Measurements from ENCODE around the gene CAPN3. TPM values are rescaled to one million over a fixed set of nuclear protein-coding genes. Genes with fewer than 3 reads are reported as not detected.

CAPN3 gene
- total and polyA plus RNA-seq, 7 donors: 4.4 to 18.8 (median 6.8) TPM

DNA sequence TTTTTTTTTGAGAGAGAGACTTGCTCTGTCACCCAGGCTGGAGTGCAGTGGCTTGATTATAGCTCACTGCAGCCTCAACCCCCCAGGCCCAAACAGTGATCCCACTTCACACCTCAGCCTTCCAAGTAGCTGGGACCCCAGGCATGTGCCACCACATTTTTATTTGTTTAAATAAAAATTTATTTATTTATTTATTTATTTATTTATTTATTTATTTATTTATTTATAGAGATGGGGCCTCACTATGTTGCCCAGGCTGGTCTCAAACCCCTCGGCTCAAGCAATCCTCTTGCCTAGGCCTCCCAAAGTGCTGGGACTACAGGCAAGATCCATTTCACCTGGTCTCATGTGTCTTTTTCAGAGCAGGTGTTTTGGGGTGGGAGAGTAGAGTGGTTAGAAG, 15.5 kb downstream of the CAPN3 start:
- H3K27ac ChIP-seq: no peak overlapping the region
- TF ChIP-seq POLR2AphosphoS5 (IDR thresholded peaks at IDR 0.05) (no peak), CTCF (IDR thresholded peaks at IDR 0.05) (no peak), EP300 (IDR thresholded peaks at IDR 0.05) (no peak), POLR2A (IDR thresholded peaks at IDR 0.05) (no peak)
- DNase-seq: no peak
- WGBS, 2 donors: 96 to 98% methylated on average over 1 of the region's 1 CpG
- intact Hi-C loops (cut with DNase I): no loop called here
- H3K4me3 ChIP-seq: no peak overlapping the region
- no peaks in the 10 kb centered on the region for H3K27me3 ChIP-seq
- no peaks in the 10 kb centered on the region for H3K36me3 ChIP-seq
- H3K4me1 ChIP-seq: no peaks in the 10 kb centered on the region
- peaks cover 0 to 2% (median 0%) of the 10 kb centered on the region in 4 donors for H3K9me3 ChIP-seq

DNA sequence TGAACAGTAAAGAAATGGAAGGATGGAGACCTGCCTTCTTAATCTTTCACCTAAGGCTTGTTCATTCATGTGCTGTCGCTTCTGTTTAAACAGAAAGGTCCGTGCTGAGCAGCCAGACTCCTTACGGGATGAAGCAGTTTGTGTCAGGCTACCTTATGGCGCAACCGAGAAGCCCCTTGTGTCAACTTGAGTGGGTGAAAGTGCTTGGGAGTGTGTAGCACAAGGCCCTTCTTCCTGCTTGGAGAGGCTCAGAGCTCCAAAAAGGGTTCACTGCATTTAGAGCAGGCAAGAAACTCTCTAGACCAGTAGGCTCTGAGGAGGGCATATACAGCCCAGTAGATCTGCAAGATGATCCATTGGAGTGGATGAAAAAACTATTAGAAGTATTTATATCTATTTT, 16.0 kb downstream of the CAPN3 start:
- DNase-seq: no peak
- intact Hi-C loops (cut with DNase I): no loop called here
- Histone ChIP-seq H3K4me3 (no peak overlapping the region), H3K27me3 (no peaks in the 10 kb centered on the region), H3K4me1 (no peaks in the 10 kb centered on the region), H3K9me3 (peaks cover 0 to 2% (median 0%) of the 10 kb centered on the region in 4 donors), H3K27ac (no peak overlapping the region), H3K36me3 (no peaks in the 10 kb centered on the region)
- WGBS, 2 donors: 96 to 98% methylated on average over 5 of the region's 5 CpGs
- TF ChIP-seq CTCF (IDR thresholded peaks at IDR 0.05) (no peak), POLR2A (IDR thresholded peaks at IDR 0.05) (no peak), EP300 (IDR thresholded peaks at IDR 0.05) (no peak), POLR2AphosphoS5 (IDR thresholded peaks at IDR 0.05) (no peak)

DNA sequence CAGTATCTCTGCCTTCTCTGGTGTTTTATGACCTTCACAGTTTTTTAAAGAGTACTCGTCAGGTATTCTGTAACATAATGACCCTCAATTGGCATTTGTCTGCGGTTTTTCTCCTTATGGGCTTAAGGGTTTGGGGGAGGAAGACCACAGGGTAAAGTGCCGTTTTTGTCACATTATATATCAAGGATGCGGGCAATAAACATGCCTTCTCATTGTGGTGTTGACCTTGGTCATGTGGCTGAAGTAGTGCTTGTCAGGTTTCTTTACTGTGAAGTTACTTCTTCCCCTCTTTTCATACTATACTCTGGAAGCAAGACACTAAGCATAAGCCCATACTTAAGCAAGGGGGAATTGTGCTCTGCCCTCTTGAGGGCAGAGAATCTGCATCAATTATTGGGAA, 16.6 kb downstream of the CAPN3 start:
- no peak for TF ChIP-seq POLR2AphosphoS5 (IDR thresholded peaks at IDR 0.05)
- TF ChIP-seq EP300 (IDR thresholded peaks at IDR 0.05): no peak
- TF ChIP-seq CTCF (IDR thresholded peaks at IDR 0.05): no peak
- no peak for TF ChIP-seq POLR2A (IDR thresholded peaks at IDR 0.05)
- no peak for DNase-seq
- intact Hi-C loops (cut with DNase I): no loop called here

GRCh38 chr15:42378011-42378410, 18.7 kb downstream of the CAPN3 start:
- no peaks in the 10 kb centered on the region for H3K4me1 ChIP-seq
- H3K27ac ChIP-seq: no peak overlapping the region
- DNase-seq: no peak
- intact Hi-C loops (cut with DNase I): no loop called here
- no peaks in the 10 kb centered on the region for H3K36me3 ChIP-seq
- H3K27me3 ChIP-seq: no peaks in the 10 kb centered on the region
- no peak for TF ChIP-seq EP300 (IDR thresholded peaks at IDR 0.05)
- TF ChIP-seq POLR2AphosphoS5 (IDR thresholded peaks at IDR 0.05): no peak
- no peak for TF ChIP-seq CTCF (IDR thresholded peaks at IDR 0.05)
- no peak for TF ChIP-seq POLR2A (IDR thresholded peaks at IDR 0.05)
- no peak overlapping the region for H3K4me3 ChIP-seq
- WGBS, 2 donors: 80 to 89% methylated on average over 8 of the region's 8 CpGs
- peaks cover 0 to 2% (median 0%) of the 10 kb centered on the region in 4 donors for H3K9me3 ChIP-seq

More for the DNA sequence above, 16.6 kb downstream of the CAPN3 start:
- no peaks in the 10 kb centered on the region for H3K27me3 ChIP-seq
- H3K4me3 ChIP-seq: no peak overlapping the region
- WGBS, 2 donors: 61 to 78% methylated on average over 4 of the region's 4 CpGs
- no peaks in the 10 kb centered on the region for H3K36me3 ChIP-seq
- H3K9me3 ChIP-seq: peaks cover 0 to 2% (median 0%) of the 10 kb centered on the region in 4 donors
- H3K27ac ChIP-seq: no peak overlapping the region
- no peaks in the 10 kb centered on the region for H3K4me1 ChIP-seq

- no peaks in the 10 kb centered on the region for H3K9me3 ChIP-seq
- no peak for DNase-seq
- no peak overlapping the region for H3K4me3 ChIP-seq
- no peaks in the 10 kb centered on the region for H3K36me3 ChIP-seq
- no peaks in the 10 kb centered on the region for H3K27me3 ChIP-seq
- no peak overlapping the region for H3K27ac ChIP-seq
- WGBS, 2 donors: 57 to 64% methylated on average over 4 of the region's 4 CpGs
- TF ChIP-seq EP300 (IDR thresholded peaks at IDR 0.05) (no peak), CTCF (IDR thresholded peaks at IDR 0.05) (no peak), POLR2AphosphoS5 (IDR thresholded peaks at IDR 0.05) (no peak), POLR2A (IDR thresholded peaks at IDR 0.05) (no peak)
- intact Hi-C loops (cut with DNase I): no loop called here
- no peaks in the 10 kb centered on the region for H3K4me1 ChIP-seq
Observed at GRCh38 chr15:42384597-42384996, 25.3 kb downstream of the CAPN3 start.

Data from sigmoid colon (tissue), 7 donors.